Measurements from ENCODE around the gene IFI27.
"Not testable (repeated sequence)": the region's sequence is repeated elsewhere in the genome, so short reads cannot be mapped to it uniquely, and the experiment has no call there.

IFI27 gene

GRCh38 chr14:94152676-94153075 is 42.1 kb downstream of the IFI27 start:
- Mint-ChIP-seq H3K4me3 (no peak overlapping the region), H3K4me1 (no peaks in the 10 kb centered on the region), H3K27ac (no peak overlapping the region), H3K36me3 (ENCODE audit: low read depth) (no peaks in the 10 kb centered on the region), H3K9me3 (peaks cover 7% of the 10 kb centered on the region), H3K27me3 (ENCODE audit: low read depth, poor library complexity) (peaks cover 49% of the 10 kb centered on the region)
- no peak for DNase-seq
- TF ChIP-seq CTCF (IDR thresholded peaks at IDR 0.05), result no peak

GRCh38 chr14:94153750-94154342 is 43.3 kb downstream of the IFI27 start:
- no peaks in the 10 kb centered on the region for H3K4me1 Mint-ChIP-seq
- H3K4me3 Mint-ChIP-seq, result no peak overlapping the region
- peaks cover 7% of the 10 kb centered on the region for H3K9me3 Mint-ChIP-seq
- H3K27ac Mint-ChIP-seq, result no peak overlapping the region
- H3K27me3 Mint-ChIP-seq (ENCODE audit: low read depth, poor library complexity), result peaks cover 47% of the 10 kb centered on the region
- no peak for DNase-seq
- no peaks in the 10 kb centered on the region for H3K36me3 Mint-ChIP-seq (ENCODE audit: low read depth)
- TF ChIP-seq CTCF (IDR thresholded peaks at IDR 0.05), result no peak

- H3K27me3 Mint-ChIP-seq (ENCODE audit: low read depth, poor library complexity), result peaks cover 35% of the 10 kb centered on the region
- H3K36me3 Mint-ChIP-seq (ENCODE audit: low read depth); H3K4me1 Mint-ChIP-seq; H3K27ac Mint-ChIP-seq; DNase-seq; H3K4me3 Mint-ChIP-seq; H3K9me3 Mint-ChIP-seq: not testable (repeated sequence)
Observed at GRCh38 chr14:94156143-94156542, 45.6 kb downstream of the IFI27 start.

GRCh38 chr14:94157197-94157596 is 46.7 kb downstream of the IFI27 start:
- no peak for DNase-seq
- Mint-ChIP-seq H3K9me3 (peaks cover 7% of the 10 kb centered on the region), H3K4me3 (no peak overlapping the region), H3K27ac (no peak overlapping the region), H3K27me3 (ENCODE audit: low read depth, poor library complexity) (peaks cover 26% of the 10 kb centered on the region), H3K36me3 (ENCODE audit: low read depth) (no peaks in the 10 kb centered on the region), H3K4me1 (no peaks in the 10 kb centered on the region)
- TF ChIP-seq CTCF (IDR thresholded peaks at IDR 0.05), result no peak

GRCh38 chr14:94158239-94158883 is 47.8 kb downstream of the IFI27 start:
- peaks cover 7% of the 10 kb centered on the region for H3K9me3 Mint-ChIP-seq
- H3K27me3 Mint-ChIP-seq (ENCODE audit: low read depth, poor library complexity), result peaks cover 17% of the 10 kb centered on the region
- no peaks in the 10 kb centered on the region for H3K36me3 Mint-ChIP-seq (ENCODE audit: low read depth)
- TF ChIP-seq CTCF (IDR thresholded peaks at IDR 0.05), result no peak
- no peak overlapping the region for H3K4me3 Mint-ChIP-seq
- no peak overlapping the region for H3K27ac Mint-ChIP-seq
- no peaks in the 10 kb centered on the region for H3K4me1 Mint-ChIP-seq
- no peak for DNase-seq

GRCh38 chr14:94161058-94161457 is 50.5 kb downstream of the IFI27 start:
- Mint-ChIP-seq H3K9me3 (no peaks in the 10 kb centered on the region), H3K36me3 (ENCODE audit: low read depth) (no peaks in the 10 kb centered on the region), H3K4me3 (no peak overlapping the region), H3K27me3 (ENCODE audit: low read depth, poor library complexity) (peaks cover 21% of the 10 kb centered on the region), H3K27ac (no peak overlapping the region), H3K4me1 (peaks cover 8% of the 10 kb centered on the region)
- DNase-seq, result no peak
- no peak for TF ChIP-seq CTCF (IDR thresholded peaks at IDR 0.05)

Data from nephron progenitor cell (in vitro differentiated cells).